Activated T-helper 17 cell treated with anti-CD3 and anti-CD28 coated beads, Interleukin-2, amount 50 U/mL, for 72 hours (primary cell): ENCODE measurements around the gene SORBS2. TPM values are rescaled to one million over a fixed set of nuclear protein-coding genes. Genes with fewer than 3 reads are reported as not detected.

Experiments used
- ATAC-seq: fragments of 150-1000 bp; cut with Tn5 transposase; replicated peaks from 2 replicates; pipeline ENCODE4 v1.10.0; 2021; ENCODE audit warnings: mild to moderate bottlenecking, moderate library complexity
- H3K27ac Mint-ChIP-seq: one replicate; pipeline ENCODE4 v1.8.0; 2022; ENCODE audit warnings: mixed read lengths
- H3K27me3 Mint-ChIP-seq: one replicate; pipeline ENCODE4 v1.8.0; 2022; ENCODE audit warnings: mixed read lengths
- H3K36me3 Mint-ChIP-seq: one replicate; pipeline ENCODE4 v1.8.0; 2022; ENCODE audit warnings: low read depth, mild to moderate bottlenecking, mixed read lengths
- H3K4me1 Mint-ChIP-seq: one replicate; pipeline ENCODE4 v1.8.0; 2022; ENCODE audit warnings: mixed read lengths
- H3K4me3 Mint-ChIP-seq: one replicate; pipeline ENCODE4 v1.8.0; 2022; ENCODE audit warnings: mild to moderate bottlenecking, mixed read lengths
- H3K9me3 Mint-ChIP-seq: one replicate; pipeline ENCODE4 v1.8.0; 2022; ENCODE audit warnings: mixed read lengths
- total RNA-seq, 2 donors: library from RNA; stranded (reverse); gene quantifications; one replicate each; pipeline ENCODE4 v1.2.3, GENCODE V29; 2022

SORBS2 gene
- total RNA-seq, 2 donors from 2014 or later = not detected

DNA sequence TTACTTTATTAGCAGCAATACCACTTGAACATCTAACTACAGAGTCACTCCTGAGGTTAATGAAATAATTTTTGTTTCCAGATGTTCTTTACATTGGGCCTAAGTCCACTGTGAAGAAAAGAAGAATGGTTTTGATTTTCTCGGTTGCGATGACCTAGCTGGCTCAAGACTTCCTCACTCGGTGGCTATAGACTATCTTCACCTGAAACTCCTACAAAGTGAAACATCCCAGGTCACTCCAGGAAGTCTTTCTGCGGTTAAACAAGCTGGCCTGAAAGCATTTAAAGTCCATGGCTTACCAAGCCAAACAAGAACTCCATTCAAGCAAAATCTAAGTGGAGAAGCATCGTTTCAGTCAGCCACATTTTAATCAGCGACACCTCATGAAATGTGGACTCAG, 13.7 kb upstream of the SORBS2 start:
- no peaks in the 10 kb centered on the region for H3K4me1 Mint-ChIP-seq
- ATAC-seq = no peak
- no peak overlapping the region for H3K27ac Mint-ChIP-seq
- H3K36me3 Mint-ChIP-seq = no peaks in the 10 kb centered on the region
- no peak overlapping the region for H3K4me3 Mint-ChIP-seq
- peaks cover under 1% of the 10 kb centered on the region for H3K27me3 Mint-ChIP-seq
- no peaks in the 10 kb centered on the region for H3K9me3 Mint-ChIP-seq

DNA sequence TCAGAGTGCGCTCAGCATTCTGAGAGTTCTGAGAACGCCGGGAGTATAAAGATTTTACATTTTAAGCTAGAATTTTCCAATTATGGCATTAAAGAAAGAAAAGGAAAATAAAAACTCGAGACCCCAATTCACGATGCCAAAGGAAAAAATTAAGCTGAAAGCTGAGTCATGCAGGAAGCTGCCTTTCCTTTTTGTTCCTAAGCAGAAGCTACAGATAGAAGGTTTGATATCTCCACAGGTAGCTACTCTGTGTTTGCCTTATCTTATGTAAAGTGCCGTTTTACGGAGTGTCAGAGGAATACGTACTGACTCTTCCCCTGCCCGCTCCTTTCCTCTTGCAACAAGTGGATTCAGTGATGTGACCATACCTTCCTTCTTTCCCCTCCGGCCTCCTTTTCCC, 10.8 kb upstream of the SORBS2 start:
- ATAC-seq = no peak
- Mint-ChIP-seq H3K9me3 (no peaks in the 10 kb centered on the region), H3K4me1 (no peaks in the 10 kb centered on the region), H3K36me3 (no peaks in the 10 kb centered on the region), H3K4me3 (no peak overlapping the region), H3K27me3 (no peaks in the 10 kb centered on the region), H3K27ac (no peak overlapping the region)

DNA sequence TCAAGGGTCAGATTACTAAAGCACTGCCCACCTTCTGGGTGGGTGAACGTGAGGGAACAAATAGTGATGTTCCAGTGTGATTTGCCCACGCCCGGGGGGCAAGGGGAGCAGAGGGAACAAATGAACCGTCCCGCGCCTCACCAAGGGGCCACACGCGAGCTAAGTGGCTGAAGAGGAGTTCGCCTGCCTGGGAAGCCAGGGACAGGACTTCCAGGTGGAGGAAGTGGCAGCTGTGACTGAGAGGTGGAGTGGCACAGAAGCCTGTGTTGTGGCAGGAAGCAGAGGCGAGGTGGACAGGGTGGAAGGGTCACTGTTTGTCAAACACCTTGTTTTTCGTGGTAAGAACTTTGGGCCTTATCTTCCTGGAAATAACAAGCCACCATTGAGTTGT, 9.0 kb upstream of the SORBS2 start:
- no peak for ATAC-seq
- H3K9me3 Mint-ChIP-seq = no peaks in the 10 kb centered on the region
- no peaks in the 10 kb centered on the region for H3K4me1 Mint-ChIP-seq

DNA sequence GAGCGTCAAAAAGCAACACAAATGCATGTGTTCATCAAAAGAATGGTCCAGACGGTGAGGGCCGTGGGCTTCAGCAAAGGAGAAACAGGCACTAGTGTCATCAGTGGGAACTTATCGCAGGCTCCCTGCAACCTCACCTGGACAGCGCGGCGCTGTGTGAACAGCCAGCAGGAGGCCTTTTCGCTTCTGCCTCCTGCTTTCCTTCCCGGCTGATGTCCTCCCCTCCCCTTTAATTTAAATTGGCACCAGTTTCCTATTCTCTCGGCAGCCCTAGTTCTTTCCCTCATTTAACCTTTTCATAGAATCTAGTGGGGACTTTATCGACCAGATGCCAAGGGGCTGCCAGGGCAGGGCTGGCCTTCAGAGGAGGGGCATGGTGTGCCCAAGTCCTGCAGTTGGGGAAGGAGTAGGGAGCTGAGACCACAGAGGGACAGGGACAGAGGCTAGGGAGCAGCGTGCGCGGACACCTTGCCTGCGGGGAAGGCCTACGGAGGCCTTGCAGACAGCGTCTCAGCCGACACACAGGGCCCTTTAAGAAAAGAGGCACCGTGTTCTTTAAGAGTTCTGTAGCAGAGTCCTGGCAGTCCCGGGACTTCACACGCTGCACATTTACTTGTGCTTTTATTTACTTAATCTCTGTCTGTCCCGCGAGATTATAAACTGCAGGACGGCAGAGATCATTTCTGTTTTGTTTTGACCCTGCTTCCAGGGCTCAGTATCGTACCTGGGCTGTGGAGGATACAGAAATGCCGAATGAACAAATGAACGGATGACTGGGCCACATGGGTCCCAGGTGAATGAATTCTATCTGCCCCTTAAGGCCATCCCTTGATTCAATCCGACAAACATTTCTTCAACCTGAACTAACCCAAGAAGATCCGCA, 8.4 kb upstream of the SORBS2 start:
- peaks cover 4% of the 10 kb centered on the region for H3K27me3 Mint-ChIP-seq
- no peaks in the 10 kb centered on the region for H3K9me3 Mint-ChIP-seq
- H3K4me1 Mint-ChIP-seq = no peaks in the 10 kb centered on the region
- H3K4me3 Mint-ChIP-seq = no peak overlapping the region
- no peaks in the 10 kb centered on the region for H3K36me3 Mint-ChIP-seq
- no peak for ATAC-seq
- no peak overlapping the region for H3K27ac Mint-ChIP-seq

More for the DNA sequence above, 9.0 kb upstream of the SORBS2 start:
- peaks cover 3% of the 10 kb centered on the region for H3K27me3 Mint-ChIP-seq
- H3K4me3 Mint-ChIP-seq = no peak overlapping the region
- H3K36me3 Mint-ChIP-seq = no peaks in the 10 kb centered on the region
- no peak overlapping the region for H3K27ac Mint-ChIP-seq

DNA sequence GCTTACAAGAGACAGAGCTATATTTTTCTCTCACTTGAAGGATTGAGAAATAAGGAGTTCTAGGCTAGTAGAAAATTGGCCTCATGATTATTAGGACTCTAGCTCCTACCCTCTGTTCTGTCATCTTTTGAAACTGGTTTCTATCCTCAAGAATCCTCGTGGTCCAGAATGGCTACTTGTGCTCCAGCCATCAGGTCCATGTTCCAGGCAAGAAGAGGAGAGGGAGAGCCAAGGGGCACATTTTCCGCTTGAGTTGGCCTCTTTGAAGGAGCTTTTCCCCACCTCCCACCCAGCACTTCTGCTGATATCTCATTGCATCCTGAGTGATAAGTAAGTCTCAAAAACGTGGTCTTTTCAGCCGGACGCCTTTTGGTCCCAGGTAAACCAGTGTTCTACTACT, 7.2 kb upstream of the SORBS2 start:
- H3K4me3 Mint-ChIP-seq = no peak overlapping the region
- no peaks in the 10 kb centered on the region for H3K36me3 Mint-ChIP-seq
- H3K27me3 Mint-ChIP-seq = peaks cover 8% of the 10 kb centered on the region
- H3K9me3 Mint-ChIP-seq = no peaks in the 10 kb centered on the region
- no peaks in the 10 kb centered on the region for H3K4me1 Mint-ChIP-seq
- H3K27ac Mint-ChIP-seq = no peak overlapping the region
- no peak for ATAC-seq

DNA sequence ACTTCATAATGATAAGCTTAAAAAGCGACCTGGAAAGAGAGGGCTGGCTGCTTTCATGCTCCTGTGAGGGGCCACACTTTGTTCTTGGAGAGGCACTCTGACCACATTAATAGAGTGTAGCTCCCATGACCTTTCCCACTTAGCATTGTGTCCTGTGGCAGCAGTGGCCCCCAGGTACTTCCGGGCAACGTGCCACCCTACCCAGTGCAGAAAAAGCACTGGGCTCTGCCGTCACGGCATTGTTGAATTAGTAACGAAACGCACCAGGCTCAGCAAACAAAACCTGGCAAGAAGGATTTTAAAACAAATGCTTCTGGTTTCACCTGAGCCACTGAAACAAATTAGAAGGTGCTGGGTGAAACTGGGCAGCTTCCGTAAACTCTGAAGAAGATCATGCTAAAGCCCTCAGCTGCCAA, 5.4 kb upstream of the SORBS2 start:
- Mint-ChIP-seq H3K27ac (no peak overlapping the region), H3K4me1 (no peaks in the 10 kb centered on the region), H3K9me3 (no peaks in the 10 kb centered on the region), H3K4me3 (no peak overlapping the region), H3K36me3 (no peaks in the 10 kb centered on the region), H3K27me3 (peaks cover 15% of the 10 kb centered on the region)
- ATAC-seq = no peak

DNA sequence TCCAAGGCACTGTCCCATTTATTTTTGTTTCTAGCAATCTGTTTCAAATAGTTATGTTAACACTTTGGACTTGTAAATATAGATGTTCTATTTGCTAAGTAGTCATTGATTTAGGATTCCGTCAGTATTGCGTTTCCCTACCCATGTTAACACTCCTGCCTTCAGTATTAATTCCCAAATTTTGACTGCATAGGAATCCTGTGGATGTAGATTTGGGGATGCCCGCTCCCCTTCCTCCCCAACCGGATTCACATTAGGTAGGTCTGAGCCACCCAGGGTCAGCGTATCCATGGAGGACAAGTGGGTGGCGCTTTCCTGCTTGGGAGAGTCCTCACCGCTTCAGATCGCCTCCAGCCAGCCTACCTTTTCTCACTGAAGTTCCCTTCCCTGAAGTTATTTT, 1.1 kb upstream of the SORBS2 start:
- no peak for ATAC-seq
- Mint-ChIP-seq H3K9me3 (no peaks in the 10 kb centered on the region), H3K4me1 (no peaks in the 10 kb centered on the region), H3K27ac (no peak overlapping the region), H3K4me3 (no peak overlapping the region), H3K36me3 (no peaks in the 10 kb centered on the region), H3K27me3 (peaks cover 21% of the 10 kb centered on the region)

DNA sequence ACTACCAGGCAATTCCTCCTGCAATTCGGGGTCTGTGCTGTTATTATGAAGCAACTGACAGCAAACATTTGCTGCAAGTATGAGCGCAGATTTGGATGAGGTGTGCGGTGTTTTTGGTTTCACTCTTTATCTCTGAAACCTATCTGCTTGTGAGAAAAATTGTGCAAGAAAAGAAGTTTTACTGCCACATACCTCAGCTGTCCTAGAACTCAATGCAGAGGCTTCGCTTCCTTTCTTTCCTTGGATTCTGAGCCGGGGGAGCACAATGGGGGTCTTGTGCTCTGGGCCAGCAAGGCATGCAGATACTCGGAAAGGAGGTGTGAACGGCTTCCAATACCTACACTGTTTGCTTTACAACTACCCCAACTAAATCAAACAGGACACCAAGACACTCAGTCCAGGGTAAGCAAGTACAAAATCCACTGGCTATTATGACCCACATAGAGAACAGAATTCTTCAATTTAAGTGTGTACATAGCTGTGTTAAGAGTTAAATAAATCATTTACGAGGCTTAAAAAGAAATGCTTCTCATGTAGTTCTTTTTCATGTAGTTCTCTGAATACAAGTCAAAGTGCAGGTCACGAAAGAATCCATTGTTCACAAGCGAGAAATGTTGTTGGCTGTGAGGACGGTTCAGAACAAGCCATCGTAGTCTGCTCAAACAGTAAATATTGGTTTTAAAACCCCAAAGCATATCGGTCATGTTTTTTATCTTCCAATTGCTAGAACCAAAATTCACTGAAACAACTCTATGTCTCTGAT, 1.1 kb downstream of the SORBS2 start:
- Mint-ChIP-seq H3K27me3 (peaks cover 17% of the 10 kb centered on the region), H3K9me3 (no peaks in the 10 kb centered on the region), H3K4me3 (no peak overlapping the region), H3K4me1 (no peaks in the 10 kb centered on the region), H3K36me3 (no peaks in the 10 kb centered on the region), H3K27ac (no peak overlapping the region)
- ATAC-seq = no peak

DNA sequence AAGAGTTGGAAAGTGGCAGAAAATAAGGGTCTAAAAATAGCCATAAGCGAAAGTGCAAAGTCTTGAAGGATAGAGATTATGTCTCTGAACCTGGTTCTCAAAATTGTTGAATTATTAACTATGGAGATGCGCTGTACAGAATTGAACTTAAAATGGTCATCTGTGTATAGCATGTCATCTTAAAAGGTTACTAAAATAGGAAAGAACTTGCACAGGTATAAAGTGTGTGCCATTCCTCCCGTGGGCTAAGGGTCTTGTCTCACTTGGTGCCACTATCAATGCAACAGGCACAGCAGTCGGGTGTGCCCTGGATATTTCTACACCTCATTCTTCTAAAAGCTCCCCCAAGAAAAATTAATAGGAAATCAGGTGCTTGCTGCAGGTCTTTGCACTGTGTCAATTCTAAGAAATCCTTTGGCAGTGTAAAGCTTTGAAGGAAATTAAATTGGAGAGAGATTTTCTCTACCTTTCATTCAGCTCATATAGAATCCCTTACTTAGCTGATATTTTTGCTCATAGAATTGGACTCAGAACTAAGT, 2.4 kb downstream of the SORBS2 start:
- H3K4me1 Mint-ChIP-seq = no peaks in the 10 kb centered on the region
- H3K9me3 Mint-ChIP-seq = no peaks in the 10 kb centered on the region
- H3K4me3 Mint-ChIP-seq = no peak overlapping the region
- ATAC-seq = no peak
- peaks cover 14% of the 10 kb centered on the region for H3K27me3 Mint-ChIP-seq
- no peak overlapping the region for H3K27ac Mint-ChIP-seq
- no peaks in the 10 kb centered on the region for H3K36me3 Mint-ChIP-seq

DNA sequence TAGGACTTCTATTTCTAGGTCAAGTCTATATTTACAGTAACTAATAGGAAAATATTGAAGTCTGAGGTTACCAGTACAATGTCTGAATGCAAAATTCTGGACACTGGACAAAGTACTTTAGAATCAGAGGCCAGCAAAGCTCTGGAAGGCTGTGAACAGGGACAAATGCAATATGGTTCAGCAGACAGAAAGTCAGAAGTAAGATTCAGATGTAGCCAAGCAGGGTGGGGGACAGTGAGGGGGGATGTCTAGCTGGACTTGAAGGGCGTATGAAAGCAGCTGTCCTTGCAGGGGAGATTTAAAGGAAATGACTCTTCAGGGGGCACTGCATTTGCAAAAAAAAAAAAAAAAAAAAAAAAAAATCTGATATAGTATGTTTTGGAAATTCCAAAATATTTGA, 2.9 kb downstream of the SORBS2 start:
- no peak for ATAC-seq
- Mint-ChIP-seq H3K9me3 (no peaks in the 10 kb centered on the region), H3K4me3 (no peak overlapping the region), H3K36me3 (no peaks in the 10 kb centered on the region), H3K27me3 (peaks cover 12% of the 10 kb centered on the region), H3K4me1 (no peaks in the 10 kb centered on the region), H3K27ac (no peak overlapping the region)

DNA sequence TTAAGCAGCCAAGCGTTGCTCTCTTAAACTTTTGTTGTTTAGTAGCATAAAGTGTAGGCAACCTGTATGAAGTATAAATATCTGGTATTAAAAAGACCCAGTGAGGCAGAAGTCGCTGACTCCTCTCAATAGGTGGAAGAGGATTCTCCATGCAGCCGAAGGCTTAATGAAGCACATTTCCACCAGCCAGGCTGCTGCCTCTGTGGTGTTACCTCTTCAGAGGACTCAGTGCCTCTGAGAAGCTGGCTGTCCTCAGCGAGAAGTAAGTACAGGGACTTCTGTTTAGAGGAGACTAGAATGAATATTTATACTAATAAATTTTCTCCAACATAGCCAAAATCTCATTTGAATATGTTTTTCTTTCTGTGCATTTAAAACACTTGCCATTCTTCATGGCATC, 6.0 kb downstream of the SORBS2 start:
- H3K9me3 Mint-ChIP-seq = no peaks in the 10 kb centered on the region
- no peaks in the 10 kb centered on the region for H3K36me3 Mint-ChIP-seq
- no peak overlapping the region for H3K27ac Mint-ChIP-seq
- H3K4me1 Mint-ChIP-seq = no peaks in the 10 kb centered on the region
- ATAC-seq = no peak
- peaks cover 2% of the 10 kb centered on the region for H3K27me3 Mint-ChIP-seq
- H3K4me3 Mint-ChIP-seq = no peak overlapping the region

DNA sequence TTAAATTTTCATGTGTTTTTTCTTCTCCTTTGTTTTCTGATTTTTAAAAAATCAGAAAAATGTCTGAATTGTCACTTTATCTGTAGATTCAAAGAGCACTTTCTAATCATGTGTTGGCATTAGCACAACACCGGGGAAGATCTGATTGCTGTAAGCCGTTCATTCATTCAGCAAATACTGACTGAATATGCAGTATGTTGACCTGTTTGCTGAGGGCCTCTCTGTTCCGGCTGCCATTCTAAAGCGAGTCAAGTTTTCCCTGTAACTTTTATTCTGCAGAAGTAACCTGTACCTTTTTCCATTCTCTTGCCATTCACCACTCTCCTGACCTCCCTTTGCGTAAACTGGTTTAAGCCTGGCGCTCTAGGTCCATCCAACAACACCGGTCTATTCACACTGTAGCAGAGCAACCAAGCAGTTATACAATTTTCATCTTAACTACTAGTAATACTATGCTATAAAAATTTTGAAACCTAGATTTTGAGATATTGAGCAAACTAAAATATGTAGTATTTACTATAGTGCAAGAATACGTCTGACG, 6.7 kb downstream of the SORBS2 start:
- Mint-ChIP-seq H3K4me3 (no peak overlapping the region), H3K36me3 (no peaks in the 10 kb centered on the region), H3K9me3 (no peaks in the 10 kb centered on the region), H3K27me3 (no peaks in the 10 kb centered on the region), H3K27ac (no peak overlapping the region), H3K4me1 (no peaks in the 10 kb centered on the region)
- no peak for ATAC-seq

DNA sequence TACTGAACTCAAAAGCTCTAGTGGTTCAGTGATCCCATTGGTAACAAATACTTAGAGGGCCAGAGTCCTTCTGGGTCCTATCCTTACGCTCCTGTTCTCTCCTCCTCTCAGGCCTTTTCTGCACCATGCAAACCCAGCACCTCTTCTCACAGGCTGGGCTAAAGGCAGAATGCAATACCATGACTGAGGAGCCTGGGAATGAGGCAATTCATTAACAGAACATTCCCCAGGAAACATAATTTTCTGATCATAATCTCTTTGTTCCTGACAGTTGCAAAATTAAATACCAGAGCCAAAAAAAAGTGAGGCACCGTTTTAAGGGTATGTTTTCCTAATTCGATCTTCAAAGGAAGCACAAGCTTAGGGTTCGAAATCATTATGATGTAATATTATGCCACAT, 9.0 kb downstream of the SORBS2 start:
- no peaks in the 10 kb centered on the region for H3K27me3 Mint-ChIP-seq
- no peaks in the 10 kb centered on the region for H3K36me3 Mint-ChIP-seq
- no peaks in the 10 kb centered on the region for H3K9me3 Mint-ChIP-seq
- no peak overlapping the region for H3K4me3 Mint-ChIP-seq
- no peak for ATAC-seq
- H3K4me1 Mint-ChIP-seq = no peaks in the 10 kb centered on the region
- no peak overlapping the region for H3K27ac Mint-ChIP-seq

DNA sequence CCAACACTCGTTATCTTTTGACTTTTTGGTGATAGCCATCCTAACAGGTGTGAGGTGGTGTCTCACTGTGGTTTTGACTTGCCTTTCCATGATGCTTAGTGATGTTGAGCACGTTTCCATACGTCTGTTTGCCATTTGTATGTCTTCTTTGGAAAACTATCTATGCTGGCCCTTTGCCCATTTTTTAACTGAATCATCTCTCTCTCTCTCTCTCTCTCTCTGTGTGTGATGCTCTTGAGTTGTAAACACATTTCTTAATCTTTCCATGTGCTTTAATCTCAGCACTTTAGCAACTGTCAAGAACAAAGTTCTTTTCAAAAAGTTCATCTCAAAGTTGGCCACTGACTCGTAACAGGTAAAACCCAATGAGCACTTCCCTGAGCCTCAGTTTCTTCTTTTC, 10.5 kb downstream of the SORBS2 start:
- Mint-ChIP-seq H3K9me3 (no peaks in the 10 kb centered on the region), H3K27ac (no peak overlapping the region), H3K4me3 (no peak overlapping the region), H3K36me3 (no peaks in the 10 kb centered on the region), H3K4me1 (no peaks in the 10 kb centered on the region), H3K27me3 (peaks cover 5% of the 10 kb centered on the region)
- ATAC-seq = no peak
